ENCODE results near the gene SLC38A8. TPM values are rescaled to one million over a fixed set of nuclear protein-coding genes. Genes with fewer than 3 reads are reported as not detected.

The SLC38A8 gene
- total RNA-seq, 1 experiment from 2014 or later, result 0.35 TPM

DNA sequence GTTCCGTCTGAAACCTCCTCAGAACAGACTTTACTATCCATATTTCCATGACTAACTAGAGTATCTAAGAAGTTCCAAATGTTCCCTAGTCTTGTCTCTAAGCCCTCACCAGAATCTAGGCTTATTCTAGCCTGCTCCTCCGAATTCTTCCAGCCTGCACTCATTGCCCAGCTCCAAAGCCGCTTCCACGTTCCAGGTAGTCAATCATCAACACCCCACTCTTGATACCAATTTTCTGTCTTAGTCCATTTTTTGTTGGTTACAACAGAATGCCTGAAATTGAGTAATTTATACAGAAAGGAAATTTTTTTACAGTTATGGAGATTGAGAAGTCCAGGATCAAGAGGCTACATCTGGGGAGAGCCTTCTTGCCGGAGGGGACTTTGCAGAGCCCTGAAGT lies 21.1 kb downstream of the SLC38A8 start:
- Histone ChIP-seq H2BK12ac (ENCODE audit: insufficient read length, low read depth, low read length) (no peak overlapping the region), H3K9me3 (ENCODE audit: control insufficient read depth, low read depth, low read length) (no peaks in the 10 kb centered on the region), H3K4me1 (ENCODE audit: insufficient read depth, low read length) (no peaks in the 10 kb centered on the region; the same call in 1 of the 2 replicates), H2BK20ac (ENCODE audit: low read depth, low read length, poor library complexity, severe bottlenecking) (no peak overlapping the region), H3K79me1 (ENCODE audit: insufficient read depth, low read depth, low read length, poor library complexity, severe bottlenecking) (no peaks in the 10 kb centered on the region), H3K14ac (ENCODE audit: insufficient read depth, low read length) (no peak overlapping the region), H3K4ac (ENCODE audit: low read depth, low read length) (no peak overlapping the region), H3K18ac (ENCODE audit: insufficient read length, low read depth, low read length) (no peak overlapping the region), H3K23me2 (ENCODE audit: insufficient read length, low read depth, low read length, poor library complexity, severe bottlenecking) (no peaks in the 10 kb centered on the region), H3K27me3 (ENCODE audit: insufficient read depth, low read length) (no peaks in the 10 kb centered on the region), H4K20me1 (ENCODE audit: control insufficient read depth, insufficient read depth, insufficient read length) (no peaks in the 10 kb centered on the region), H3K79me2 (ENCODE audit: insufficient read depth, low read length) (no peaks in the 10 kb centered on the region), H3K27ac (ENCODE audit: insufficient read length, low read depth, low read length) (no peak overlapping the region), H4K91ac (ENCODE audit: insufficient read length, low read depth, low read length) (no peak overlapping the region), H2BK5ac (ENCODE audit: insufficient read length, low read length) (no peak overlapping the region), H3K4me2 (ENCODE audit: insufficient read depth, insufficient read length, low read length) (no peak overlapping the region), H3K56ac (ENCODE audit: insufficient read length, low read depth, low read length) (no peak overlapping the region), H4K8ac (replicated peaks; ENCODE audit: insufficient read length, low read depth, low read length) (no peak overlapping the region), H3K23ac (ENCODE audit: insufficient read length, low read depth, low read length) (no peak overlapping the region), H3K9ac (ENCODE audit: extremely low read depth, insufficient read length, low read length) (no peak overlapping the region), H3T11ph (ENCODE audit: low read length) (no peak overlapping the region), H2AFZ (ENCODE audit: low read length) (no peak overlapping the region), H2AK5ac (ENCODE audit: insufficient read length, low read length) (no peak overlapping the region), H2BK120ac (ENCODE audit: low read depth, low read length, poor library complexity, severe bottlenecking) (no peak overlapping the region), H2BK15ac (ENCODE audit: low read depth, low read length) (no peak overlapping the region), H4K5ac (ENCODE audit: insufficient read length, low read depth, low read length) (no peak overlapping the region)
- H3K4me3 Mint-ChIP-seq, result no peak overlapping the region
- peaks cover 6 to 20% (median 11%) of the 10 kb centered on the region in 3 experiments for H3K36me3 Mint-ChIP-seq (ENCODE audit: insufficient read depth in 1 of 3, low read depth in 3 of 3)
- peaks cover 15 to 23% of the 10 kb centered on the region in 2 experiments for H3K4me1 Mint-ChIP-seq
- TF ChIP-seq, protein P1, sequence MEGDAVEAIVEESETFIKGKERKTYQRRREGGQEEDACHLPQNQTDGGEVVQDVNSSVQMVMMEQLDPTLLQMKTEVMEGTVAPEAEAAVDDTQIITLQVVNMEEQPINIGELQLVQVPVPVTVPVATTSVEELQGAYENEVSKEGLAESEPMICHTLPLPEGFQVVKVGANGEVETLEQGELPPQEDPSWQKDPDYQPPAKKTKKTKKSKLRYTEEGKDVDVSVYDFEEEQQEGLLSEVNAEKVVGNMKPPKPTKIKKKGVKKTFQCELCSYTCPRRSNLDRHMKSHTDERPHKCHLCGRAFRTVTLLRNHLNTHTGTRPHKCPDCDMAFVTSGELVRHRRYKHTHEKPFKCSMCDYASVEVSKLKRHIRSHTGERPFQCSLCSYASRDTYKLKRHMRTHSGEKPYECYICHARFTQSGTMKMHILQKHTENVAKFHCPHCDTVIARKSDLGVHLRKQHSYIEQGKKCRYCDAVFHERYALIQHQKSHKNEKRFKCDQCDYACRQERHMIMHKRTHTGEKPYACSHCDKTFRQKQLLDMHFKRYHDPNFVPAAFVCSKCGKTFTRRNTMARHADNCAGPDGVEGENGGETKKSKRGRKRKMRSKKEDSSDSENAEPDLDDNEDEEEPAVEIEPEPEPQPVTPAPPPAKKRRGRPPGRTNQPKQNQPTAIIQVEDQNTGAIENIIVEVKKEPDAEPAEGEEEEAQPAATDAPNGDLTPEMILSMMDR (conservative IDR thresholded peaks at IDR 0.05), result no peak
- peaks cover 48% of the 10 kb centered on the region for H3K27me3 Mint-ChIP-seq (ENCODE audit: low read depth)
- H3K27ac Mint-ChIP-seq, result no peak overlapping the region
- DNase-seq, result no peak
- no CpG with 5 or more reads among the region's 5 CpGs for WGBS (ENCODE audit: extremely low coverage, insufficient read length, low lambda C conversion rate)
- H3K9me3 Mint-ChIP-seq, result peaks cover 23 to 33% of the 10 kb centered on the region in 2 experiments
